Inflammatory macrophage treated with lipopolysaccharide for 4 hours (primary cell): Measurements from ENCODE around the gene MRPS17.
"Not testable (repeated sequence)": the region's sequence is repeated elsewhere in the genome, so short reads cannot be mapped to it uniquely, and the experiment has no call there.

Experiments used
- DNase-seq: peaks from one replicate; pipeline ENCODE4 v3.0.0-alpha.2; 2020

The MRPS17 gene

DNA sequence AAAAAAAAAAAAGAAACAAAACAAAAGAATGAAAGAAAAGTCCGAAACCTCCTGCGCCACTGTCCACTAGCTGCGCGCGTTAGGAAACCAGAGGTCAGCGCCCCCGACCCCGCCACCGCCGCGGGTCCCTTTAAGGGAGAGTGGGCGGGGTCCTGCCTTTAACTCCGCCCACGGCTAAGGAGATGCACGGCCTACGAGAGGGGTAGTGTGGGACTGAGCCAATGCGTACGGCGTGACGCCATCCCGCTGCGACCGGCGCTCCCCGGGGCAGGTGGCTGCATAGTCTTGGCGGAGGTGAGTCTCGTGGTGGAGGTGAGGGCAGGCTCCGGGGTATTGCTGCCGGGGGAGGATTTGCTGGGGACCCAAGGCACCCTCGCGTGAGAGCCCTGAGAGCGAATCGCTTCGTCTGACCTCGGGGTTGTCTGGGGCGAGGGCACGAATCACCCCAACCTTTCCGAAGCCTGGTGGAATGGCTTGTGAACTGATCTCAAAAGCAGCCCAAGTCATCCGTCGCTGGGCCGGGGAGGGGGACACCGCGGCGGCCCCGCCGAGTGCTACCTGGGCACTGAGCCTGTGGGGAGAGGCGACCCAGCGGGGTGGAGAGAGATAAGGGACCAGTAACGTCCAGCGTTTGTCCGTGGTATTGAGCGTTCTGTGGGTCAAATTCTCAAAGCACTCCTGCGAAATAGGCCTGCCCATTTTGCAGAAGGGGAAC, at the start of gene MRPS17:
Gene MRPS17, plus strand, starts transcription at position 241 of the 715 bp plus-strand sequence. CDS start 1,319 bp downstream, outside the sequence.
- peak; percentile 94 for DNase-seq

DNA sequence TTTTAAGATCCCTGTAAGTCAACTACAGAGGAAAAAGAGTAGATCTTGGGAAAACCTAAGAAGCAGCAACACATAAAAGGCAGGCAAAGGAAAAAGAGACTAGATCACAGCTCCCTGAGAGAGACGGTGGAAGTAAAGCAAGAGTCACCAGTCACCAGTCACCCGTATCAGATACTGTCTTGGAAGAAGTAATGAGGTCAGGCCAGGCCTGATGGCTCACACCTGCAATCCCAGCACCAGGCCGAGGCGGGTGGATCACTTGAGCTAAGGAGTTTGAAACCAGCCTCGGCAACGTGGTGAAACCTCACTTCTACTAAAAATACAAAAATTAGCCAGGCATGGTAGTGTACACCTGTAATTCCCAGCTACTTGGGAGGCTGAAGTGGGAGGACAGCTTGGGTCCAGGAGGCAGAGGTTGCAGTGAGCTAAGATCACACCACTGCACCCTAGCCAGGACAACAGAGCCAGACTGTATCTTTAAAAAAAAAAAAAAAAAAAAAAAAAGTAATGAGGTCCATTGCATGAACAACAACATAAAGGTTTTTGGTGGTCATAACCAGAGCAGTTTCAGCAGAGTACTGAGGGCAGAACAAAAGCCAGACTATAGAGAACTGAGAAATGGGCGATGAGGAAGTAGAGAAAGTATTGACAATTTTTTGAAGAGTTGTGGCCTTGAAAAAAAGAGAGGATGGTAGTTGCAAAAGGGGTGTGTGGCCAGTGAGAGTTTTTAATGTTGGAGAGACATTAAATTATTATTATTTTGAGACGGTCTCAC, 47.5 kb upstream of the MRPS17 start:
- DNase-seq, result no peak

DNA sequence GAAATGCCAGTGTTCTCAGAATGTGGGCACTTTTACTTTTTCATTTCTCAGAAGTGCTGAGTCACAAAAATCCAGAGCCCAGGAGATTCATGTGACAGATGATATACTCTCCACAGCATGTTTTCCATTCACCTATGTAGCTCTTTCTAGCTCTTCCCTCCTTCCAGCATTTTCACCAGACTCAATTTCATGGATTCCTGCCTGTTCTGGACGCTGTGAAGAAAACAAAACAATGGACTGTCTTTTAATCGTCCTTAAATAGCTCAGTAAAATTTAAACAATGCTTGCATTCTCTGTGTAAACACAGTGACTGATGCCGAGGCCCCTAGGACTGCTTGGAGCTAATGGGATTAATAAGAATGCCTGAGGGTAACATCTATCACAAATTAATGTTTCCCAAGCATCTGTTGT, 38.9 kb upstream of the MRPS17 start:
- DNase-seq, result no peak

DNA sequence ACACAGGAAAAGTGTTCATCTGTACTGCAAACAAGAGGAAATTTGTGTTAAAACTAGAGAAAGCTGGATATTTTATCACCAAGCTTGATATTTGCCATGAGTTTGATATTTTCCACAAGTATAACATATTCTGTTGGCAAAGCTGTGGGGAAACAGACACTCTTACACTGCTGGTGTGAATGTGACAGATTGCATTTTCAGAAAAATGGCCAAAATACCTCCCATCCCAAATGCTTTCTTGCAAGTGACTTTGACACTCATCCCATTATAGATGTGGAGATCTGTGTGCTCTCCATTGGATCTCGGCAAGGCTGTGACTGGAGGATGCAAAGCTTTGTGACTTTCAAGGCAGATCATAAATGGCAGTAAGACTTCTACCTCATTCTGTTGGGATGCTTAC, 33.9 kb upstream of the MRPS17 start:
- no peak for DNase-seq

DNA sequence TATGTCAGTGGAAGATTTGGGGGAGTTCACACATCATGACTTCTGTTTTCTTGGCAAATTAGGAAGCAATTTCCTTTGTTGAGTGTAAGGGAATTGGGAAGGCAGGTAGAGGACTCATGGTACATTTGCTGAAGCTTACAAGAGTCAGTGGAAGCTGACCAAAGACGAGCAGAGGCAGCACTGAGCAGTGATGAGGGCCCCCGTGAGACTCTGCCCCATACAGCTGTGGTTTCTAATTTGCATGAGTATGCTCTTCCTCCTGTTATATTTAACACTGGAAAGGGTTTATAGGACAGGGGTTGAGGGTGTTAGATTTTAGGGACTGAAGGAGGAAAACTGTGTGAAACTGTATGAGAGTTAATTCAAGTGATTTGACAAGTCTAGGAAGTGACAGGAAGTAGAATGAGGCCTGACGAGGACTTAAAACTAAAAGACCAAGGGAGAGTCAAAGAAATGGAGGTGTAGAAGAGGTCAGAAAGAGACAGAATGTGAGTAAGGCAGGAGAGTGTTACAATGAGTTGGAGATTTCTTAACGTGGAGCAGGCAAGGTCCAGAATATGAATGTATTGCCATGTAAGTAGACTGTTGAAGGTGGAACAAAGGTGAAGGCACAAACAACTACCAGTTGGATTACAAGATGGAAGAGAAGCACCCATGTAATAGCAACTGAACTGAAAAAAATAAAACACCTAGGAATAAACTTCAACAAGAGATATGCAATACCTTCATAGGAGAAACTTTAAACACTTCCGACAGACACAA, 23.5 kb upstream of the MRPS17 start:
- no peak for DNase-seq

DNA sequence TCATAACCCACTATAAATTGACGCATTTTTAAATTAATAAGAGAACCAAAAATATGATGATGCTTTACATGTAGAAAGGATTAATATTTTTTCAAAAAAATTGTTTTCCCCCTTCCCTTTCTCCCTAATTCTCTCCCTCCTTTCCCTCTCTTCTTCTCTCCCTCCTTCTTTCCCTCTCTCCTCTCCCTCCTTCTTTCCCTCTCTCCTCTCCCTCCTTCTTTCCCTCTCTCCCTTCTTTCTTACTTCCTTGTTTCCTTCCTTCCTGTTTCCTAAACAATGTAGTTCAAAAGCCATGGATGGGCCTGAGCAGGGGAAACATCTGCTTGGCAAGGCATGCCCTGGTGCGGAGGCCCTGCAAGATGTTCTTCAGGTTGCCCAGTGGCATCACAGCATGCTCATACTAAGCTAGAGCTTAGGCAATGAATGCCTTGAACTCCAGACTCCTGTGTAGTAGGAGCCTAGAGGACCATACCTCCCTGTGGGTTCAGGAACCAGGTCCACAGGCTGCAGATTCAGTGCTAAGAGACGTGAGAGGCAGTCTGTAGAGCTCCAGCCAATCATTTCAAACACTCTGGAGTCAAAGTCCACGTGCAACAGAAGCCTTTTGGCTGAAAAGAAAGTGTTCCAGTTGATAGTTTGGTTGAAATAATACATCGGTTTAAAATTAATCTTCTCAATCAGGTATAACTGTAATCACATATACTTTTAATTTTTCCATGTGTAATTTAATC, 20.1 kb upstream of the MRPS17 start:
- no peak for DNase-seq

DNA sequence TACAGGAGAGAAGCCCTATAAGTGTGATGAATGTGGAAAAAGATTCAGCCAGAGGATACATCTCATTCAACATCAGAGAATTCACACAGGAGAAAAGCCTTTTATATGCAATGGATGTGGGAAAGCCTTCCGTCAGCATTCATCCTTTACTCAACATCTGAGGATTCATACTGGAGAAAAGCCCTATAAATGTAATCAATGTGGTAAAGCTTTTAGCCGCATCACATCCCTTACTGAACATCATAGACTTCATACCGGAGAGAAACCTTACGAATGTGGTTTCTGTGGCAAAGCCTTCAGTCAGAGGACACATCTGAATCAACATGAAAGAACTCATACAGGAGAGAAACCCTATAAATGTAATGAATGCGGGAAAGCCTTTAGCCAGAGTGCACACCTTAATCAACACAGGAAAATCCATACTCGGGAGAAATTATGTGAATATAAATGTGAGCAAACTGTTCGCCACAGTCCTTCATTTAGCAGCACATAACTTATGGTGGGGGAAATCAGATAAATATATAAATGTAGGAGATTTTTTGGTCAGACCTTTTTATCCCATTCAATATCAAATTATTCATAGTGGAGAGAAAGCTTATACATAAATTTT, 12.1 kb upstream of the MRPS17 start:
- no peak for DNase-seq

DNA sequence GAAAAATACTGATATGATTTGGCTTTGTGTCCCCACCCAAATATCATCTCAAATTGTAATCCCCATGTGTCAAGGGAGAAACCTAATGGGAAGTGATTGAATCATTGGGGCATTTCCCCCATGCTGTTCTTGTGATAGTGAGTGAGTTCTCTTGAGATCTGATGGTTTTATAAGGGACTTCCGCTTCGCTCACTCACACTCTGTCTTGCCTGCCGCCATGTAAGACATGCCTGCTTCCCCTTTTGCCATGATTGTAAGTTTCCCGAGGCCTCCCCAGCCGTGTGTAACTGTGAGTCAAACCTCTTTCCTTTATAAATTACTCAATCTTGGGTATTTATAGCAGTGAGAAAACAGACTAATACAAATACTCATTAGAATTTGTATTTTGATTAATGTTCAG, 5.1 kb upstream of the MRPS17 start:
- peak; percentile 35 for DNase-seq

DNA sequence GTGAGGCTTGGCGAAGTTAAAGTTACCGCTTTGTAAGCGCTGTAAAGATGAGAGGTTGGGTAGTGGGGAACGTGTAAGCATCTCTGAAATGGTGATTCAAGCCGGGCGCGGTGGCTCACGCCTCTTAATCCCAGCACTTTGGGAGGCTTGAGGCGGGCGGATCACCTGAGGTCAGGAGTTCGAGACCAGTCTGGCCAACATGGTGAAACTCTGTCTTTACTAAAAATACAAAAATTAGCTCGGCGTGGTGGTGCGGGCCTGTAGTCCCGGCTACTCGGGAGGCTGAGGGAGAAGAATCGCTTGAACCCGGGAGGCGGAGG, 635 bp downstream of the MRPS17 start:
- DNase-seq, result not testable (repeated sequence)

DNA sequence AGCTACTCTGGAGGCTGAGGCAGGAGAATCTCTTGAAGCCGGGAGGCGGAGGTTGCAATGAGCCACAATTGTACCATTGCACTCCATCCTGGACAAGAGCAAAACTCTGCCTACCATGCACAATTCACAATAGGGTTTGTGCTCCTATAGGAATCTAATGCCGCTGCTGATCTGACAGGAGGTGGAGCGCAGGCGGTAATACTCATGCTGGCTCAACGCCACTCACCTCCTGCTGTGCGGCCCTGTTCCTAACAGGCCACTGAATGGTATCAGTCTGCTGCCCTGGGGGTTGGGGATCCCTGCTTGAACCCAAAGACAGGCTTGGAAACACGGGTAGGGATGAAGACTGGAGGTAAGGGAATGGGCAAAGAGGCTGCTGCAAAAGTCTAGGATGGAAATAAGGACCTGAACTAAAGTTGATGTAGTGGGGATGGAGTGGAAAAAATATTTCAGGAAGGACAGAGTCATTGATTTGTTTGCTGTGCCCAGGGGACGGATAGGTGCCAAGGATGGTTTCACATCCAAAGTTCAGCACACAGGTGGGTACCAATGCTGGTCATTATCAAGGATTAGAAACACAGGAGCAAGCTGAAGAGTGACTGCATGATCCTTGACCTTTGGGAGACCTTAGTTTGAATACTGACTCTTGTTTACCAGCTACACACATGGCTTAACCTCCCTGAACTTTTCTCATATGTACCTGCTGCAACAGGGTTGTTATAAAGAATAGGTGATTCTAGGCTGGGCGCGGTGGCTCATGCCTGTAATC, 2.2 kb downstream of the MRPS17 start:
- DNase-seq, result no peak

DNA sequence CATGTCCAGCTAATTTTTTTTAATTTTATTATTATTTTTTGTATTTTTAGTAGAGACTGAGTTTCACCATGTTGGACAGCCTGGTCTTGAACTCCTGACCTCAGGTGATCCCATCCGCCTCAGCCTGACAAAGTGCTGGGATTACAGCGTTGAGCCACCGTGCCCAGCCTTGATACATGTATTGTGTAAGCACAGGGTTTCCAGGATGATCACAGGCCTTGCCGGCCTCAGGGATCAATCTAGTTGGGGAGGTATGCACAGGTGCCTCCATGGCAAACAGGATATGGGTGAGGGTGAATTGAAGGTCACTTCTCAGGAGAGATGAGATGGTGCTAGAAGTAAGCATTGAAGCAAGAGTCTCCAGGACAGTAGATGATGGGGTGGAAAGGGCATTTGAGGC, 5.5 kb downstream of the MRPS17 start:
- no peak for DNase-seq

DNA sequence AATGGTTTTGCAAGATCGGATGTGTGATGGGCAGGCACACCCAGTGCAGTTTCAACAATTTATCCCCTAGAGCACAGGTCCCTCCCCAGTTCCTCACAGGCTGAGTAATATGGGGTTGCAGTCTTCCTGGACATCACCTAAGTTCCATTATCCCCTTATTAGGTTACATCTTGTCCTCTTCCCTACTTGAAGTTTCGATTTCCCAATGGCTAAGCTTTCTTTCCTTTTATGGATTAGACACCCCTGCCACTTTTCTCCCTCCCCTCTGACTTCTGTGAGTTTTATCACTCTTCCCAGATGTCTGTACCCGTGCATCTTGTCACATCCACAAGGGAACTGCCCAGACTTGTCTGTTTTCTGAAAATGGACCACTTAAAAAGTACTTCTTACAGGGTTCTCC, 10.3 kb downstream of the MRPS17 start:
- no peak for DNase-seq

DNA sequence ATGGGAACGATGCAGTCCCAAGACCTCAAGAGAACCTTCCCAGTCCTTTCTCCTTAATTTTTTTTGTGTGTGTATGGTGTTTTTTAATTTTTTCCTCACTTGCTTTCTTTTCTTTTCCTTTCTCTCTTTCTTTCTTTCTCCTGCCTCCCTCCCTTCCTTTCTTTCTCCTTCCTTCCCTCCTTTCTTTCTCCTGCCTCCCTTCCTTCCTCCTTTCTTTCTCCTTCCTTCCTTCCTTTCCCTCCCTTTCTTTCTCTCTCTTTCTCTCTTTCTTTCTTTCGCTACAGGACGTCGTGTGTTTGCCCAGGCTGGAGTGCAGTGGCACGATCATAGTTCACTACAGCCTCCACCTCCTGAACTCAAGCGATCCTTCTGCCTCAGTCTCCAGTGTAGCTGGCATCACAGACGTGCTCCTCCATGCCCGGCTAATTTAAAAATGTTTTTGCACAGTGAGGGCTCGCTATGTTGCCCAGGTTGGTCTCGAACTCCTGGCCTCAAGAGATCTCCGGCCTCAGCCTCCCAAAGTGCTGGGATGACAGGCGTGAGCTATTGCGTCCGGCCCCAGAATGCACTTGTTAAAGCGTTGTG, 12.0 kb downstream of the MRPS17 start:
- no peak for DNase-seq

DNA sequence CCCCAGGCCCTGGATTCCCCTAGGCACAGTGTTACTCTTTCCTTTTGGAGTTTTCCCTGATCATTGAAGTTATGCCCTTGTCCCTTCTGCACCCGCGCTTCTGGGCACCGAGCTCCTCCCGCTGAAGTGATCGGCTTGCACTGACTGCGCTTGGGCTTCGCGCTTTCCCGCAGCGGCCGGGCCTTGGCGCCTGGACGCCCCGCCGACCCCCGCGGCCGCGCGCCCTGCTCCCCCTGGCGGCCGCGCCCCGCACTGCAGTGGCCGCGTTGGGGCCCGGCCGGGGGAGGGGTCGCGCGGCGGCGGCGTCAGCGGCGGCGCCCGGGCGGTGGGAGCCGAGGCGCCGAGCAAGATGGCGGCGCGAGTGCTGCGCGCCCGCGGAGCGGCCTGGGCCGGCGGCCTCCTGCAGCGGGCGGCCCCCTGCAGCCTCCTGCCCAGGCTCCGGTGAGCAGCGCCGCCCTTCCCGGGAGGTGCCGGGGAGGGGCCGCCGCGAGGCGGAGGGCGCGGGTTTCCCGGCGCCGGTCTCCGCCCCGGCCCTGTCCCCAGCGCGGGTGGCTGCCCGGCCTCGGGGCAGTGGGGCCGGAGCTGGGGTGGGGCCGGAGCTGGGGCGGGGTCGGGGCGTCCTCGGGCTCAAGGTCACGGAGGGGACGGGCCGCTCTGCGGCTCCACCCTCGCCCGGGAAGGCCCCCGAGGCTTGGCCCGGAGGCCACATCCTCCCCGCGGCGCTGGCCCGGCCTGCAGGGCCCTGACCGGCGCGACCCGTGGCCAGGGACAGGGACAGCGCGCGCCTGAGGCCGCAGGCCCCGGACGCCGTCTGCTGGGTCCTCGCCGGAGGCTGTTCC, 12.8 kb downstream of the MRPS17 start, which contains the start of gene NIPSNAP2:
Gene NIPSNAP2, plus strand, starts transcription at position 325 of the 839 bp plus-strand sequence. Its CDS starts 25 bp downstream, at position 350.
- peak; percentile 92 for DNase-seq

DNA sequence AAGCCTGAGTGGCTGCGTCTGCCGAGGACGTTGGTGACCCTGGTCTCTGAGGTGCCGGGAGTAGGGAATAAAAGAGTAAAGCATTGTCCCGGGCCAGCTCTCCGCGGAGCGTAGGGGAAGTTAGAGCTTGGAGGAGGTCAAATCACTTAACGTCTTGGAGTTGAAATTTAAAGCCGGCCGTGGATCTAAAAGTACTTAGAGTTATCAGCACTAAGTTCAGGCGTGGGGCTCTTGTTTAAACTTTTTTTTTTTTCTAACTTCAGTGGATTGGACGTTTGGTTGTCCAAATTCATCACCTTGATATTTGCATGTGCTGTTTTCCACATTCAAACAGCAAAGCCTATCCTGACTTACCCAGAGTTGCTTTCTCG, 13.4 kb downstream of the MRPS17 start:
- DNase-seq, result no peak

DNA sequence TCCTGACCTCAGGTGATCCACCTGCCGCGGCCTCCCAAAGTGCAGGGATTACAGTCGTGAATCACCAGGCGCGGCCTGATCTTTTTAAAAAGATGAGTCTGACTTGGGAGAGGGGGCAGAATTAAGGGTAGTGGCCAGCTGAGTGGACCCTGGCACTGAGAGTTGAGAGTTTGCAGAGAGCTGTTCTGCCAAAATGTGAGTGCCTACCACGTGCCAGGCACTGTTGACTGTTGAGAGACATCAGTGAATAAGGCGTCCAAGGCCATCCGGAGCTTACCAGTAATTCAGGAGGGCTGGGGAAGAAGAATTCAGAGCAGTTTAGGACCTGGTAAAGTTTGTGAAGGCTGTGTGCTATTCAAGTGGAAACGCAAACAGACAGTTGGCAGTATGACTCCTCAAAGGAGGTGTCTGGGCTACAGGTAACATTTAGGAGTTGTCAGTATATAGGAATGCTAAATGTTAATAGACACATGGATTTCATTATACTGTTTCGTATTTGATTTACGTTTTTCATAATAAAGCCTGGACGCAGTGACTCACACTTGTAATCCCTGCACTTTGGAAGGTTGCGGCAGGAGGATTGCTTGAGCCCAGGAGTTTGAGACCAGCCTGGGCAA, 14.2 kb downstream of the MRPS17 start:
- no peak for DNase-seq

DNA sequence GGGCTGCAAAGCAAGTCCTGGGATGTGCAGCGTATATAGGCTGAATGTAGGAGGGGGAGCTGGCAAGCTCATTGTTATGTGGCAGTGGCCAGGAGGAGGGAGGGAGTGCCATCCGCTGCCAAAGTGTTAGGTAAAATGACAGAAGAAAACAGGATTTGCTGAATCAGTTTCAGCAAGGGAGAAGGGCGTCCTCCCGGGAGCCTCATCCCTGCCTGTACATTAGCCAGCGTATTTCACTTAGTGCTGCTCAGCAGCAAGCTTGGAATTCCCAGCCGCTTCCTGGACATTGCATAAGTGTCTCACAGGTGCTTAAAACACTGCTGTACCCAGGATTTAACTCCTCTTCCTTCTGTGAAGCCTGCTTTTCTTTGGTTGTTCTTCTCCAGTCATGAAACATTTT, 15.2 kb downstream of the MRPS17 start:
- DNase-seq, result no peak

DNA sequence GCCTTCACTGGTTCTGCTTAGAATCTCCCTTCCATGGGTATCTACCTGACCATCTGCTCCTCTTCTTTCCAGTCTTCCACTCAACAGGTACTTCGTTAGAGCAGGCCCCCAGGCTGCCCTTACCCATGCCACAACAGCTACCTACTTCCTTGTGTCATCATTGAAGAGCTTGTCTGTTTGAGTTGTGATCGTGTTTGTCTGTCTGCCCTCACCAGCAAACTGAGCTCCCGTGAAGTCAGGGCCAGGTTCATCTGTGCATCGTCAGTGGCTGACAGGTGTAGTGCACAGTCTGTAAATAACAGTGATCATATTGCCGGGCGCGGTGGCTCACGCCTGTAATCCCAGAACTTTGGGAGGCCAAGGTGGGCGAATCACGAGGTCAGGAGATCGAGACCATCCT, 17.7 kb downstream of the MRPS17 start:
- no peak for DNase-seq

DNA sequence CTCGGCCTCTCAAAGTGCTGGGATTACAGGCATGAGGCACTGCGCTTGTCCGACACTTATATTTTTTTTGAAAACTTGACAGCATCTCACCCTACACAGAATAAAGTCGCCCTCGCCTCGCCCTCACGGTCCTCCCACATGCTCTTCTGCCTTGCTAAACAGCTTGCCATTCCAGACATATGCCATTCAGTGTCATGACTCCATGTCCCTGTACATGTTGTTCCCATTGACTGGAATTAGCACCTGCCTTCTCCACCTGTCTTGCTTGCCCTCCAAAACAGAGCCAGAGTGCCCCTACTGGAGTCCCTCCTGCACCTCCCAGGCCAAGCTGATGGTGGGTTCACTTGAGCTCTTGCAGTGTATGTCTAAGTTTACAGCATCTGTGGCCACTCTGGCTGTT, 18.9 kb downstream of the MRPS17 start:
- DNase-seq, result no peak

DNA sequence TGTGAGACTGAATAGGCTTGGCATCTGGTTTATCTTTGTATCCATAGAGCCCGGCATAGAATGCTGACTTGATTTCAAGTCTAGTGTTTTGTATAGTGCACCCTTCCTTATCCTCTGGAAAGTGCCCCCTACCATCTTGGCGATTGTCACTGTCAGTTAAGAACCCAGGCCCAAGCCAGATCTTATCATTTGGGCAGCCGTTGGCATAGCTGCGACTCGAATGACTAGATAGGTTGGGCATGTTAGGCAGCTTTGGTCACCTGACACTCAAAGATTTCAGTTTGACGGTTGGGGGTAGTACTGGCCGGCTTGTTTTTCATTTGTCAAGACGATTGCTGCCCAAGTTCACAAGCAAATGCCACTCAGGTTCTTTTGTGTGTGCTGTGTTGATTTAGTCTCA, 19.3 kb downstream of the MRPS17 start:
- no peak for DNase-seq
